Left ventricle myocardium inferior (tissue), 1 donor: Measurements from ENCODE around the gene RGL1. TPM values are rescaled to one million over a fixed set of nuclear protein-coding genes. Genes with fewer than 3 reads are reported as not detected.

Experiments used
- DNase-seq: peaks from one replicate; pipeline ENCODE4 v3.0.0-alpha.2; 2020
- H3K27ac ChIP-seq: fragments of 200-600 bp; replicated peaks from 2 replicates; pipeline ENCODE4 v1.8.0; 2021
- H3K27me3 ChIP-seq: fragments of 200-600 bp; 2 replicates; pipeline ENCODE4 v1.8.0; 2021; ENCODE audit warnings: low read depth
- H3K36me3 ChIP-seq: fragments of 200-600 bp; 2 replicates; pipeline ENCODE4 v1.8.0; 2021
- H3K4me1 ChIP-seq: fragments of 200-600 bp; 2 replicates; pipeline ENCODE4 v1.8.0; 2021
- H3K4me3 ChIP-seq: fragments of 200-600 bp; 2 replicates; pipeline ENCODE4 v1.8.0; 2021; ENCODE audit warnings: mild to moderate bottlenecking, moderate library complexity
- H3K9me3 ChIP-seq: fragments of 200-600 bp; replicated peaks from 2 replicates; pipeline ENCODE4 v1.8.0; 2021
- intact Hi-C: fragments of 100-400 bp; cut with micrococcal nuclease; formaldehyde crosslinking; loops from one replicate; pipeline ENCODE4 v1.11.0; 2022
- total RNA-seq: library from RNA; stranded (reverse); fragmentation: NEBNext Ultra II Directional; extraction: Animal tissue kit (Norgen Biotek cat#: 25700); gene quantifications from one replicate; pipeline ENCODE4 v1.2.1, GENCODE V29; 2021
- TF ChIP-seq, protein P1 (sequence below): fragments of 200-600 bp; IDR thresholded peaks from 2 replicates; pipeline ENCODE4 v1.8.0; 2021; ENCODE audit warnings: antibody characterized with exemption, mild to moderate bottlenecking, borderline replicate concordance
- donor health status: DM: no; HTN: yes; CAD: no; lungs with severe emphysema.

The RGL1 gene
- total RNA-seq, 1 donor from 2014 or later = 19.4 TPM

DNA sequence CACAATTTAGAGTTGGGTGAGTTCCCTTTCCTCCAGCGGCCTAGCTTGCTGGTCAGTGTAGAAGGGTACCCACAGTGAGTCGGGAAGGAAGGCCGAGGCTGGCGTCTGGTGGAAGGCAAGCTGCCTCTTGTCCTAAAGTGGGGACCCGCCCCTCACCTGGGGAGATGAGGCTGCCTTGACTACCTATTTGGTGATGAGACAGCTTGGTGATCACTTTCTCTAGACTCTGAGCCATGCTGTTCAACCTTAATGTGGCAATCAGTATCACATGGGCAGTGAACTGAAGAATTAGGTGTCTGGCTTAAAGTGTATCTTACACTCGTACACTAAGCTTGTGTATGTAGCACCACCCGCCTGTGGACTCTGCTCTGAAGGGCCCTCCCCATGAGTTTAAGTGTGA, 131.9 kb downstream of the RGL1 start:
- H3K27ac ChIP-seq = peak overlapping the region; percentile 2
- H3K4me3 ChIP-seq = no peak overlapping the region
- H3K36me3 ChIP-seq = peaks cover 5% of the 10 kb centered on the region
- H3K27me3 ChIP-seq = no peaks in the 10 kb centered on the region
- H3K9me3 ChIP-seq = no peaks in the 10 kb centered on the region
- no peak for DNase-seq
- peaks cover 14% of the 10 kb centered on the region for H3K4me1 ChIP-seq
- TF ChIP-seq, protein P1, sequence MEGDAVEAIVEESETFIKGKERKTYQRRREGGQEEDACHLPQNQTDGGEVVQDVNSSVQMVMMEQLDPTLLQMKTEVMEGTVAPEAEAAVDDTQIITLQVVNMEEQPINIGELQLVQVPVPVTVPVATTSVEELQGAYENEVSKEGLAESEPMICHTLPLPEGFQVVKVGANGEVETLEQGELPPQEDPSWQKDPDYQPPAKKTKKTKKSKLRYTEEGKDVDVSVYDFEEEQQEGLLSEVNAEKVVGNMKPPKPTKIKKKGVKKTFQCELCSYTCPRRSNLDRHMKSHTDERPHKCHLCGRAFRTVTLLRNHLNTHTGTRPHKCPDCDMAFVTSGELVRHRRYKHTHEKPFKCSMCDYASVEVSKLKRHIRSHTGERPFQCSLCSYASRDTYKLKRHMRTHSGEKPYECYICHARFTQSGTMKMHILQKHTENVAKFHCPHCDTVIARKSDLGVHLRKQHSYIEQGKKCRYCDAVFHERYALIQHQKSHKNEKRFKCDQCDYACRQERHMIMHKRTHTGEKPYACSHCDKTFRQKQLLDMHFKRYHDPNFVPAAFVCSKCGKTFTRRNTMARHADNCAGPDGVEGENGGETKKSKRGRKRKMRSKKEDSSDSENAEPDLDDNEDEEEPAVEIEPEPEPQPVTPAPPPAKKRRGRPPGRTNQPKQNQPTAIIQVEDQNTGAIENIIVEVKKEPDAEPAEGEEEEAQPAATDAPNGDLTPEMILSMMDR = no peak
- intact Hi-C loops = no loop called here

DNA sequence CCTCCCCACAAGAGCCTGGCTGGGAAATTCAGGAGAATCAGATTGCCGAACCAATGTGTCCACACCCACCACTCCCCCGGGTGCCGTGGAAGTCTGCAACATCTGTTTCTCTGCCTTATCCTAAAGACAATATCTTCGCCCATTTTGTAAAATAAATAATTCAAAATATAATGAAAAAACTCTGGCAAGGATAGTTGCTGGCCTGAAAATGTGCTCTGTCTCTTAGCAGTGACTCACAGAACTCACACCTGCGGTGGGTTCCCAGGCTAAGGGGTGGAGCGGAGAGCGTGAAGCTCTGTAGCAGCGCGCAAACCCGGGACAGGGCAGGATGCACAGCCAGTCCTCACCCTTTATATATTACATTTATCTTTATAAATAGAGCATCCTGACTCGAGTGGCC, 132.7 kb downstream of the RGL1 start:
- Histone ChIP-seq H3K36me3 (peaks cover 5% of the 10 kb centered on the region), H3K4me3 (no peak overlapping the region), H3K27ac (peak overlapping the region; percentile 9), H3K9me3 (no peaks in the 10 kb centered on the region), H3K27me3 (no peaks in the 10 kb centered on the region), H3K4me1 (peaks cover 6% of the 10 kb centered on the region)
- DNase-seq = no peak
- TF ChIP-seq, protein P1 = no peak
- intact Hi-C loops = no loop called here

DNA sequence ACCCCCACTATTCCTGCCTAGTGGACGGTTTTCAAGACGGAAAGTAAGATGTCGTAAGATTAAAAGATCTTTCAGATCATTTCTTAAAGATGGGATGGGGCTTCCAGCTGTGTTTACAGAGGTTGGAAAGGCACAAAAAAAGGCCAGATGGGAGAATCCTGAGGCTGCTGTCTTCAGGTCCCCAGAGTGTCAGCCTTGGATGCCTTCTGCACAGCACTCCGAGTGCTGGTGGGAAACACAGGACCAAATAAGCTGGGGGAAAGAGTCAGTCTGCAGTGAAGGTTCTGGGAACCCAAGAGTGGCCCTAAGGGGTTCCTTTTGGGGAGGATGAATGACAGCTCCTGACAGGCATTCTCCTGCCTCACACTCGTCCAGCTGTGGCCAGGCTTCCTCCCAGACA, 136.1 kb downstream of the RGL1 start:
- Histone ChIP-seq H3K9me3 (no peaks in the 10 kb centered on the region), H3K36me3 (peaks cover 12% of the 10 kb centered on the region), H3K4me1 (no peaks in the 10 kb centered on the region), H3K27me3 (no peaks in the 10 kb centered on the region), H3K4me3 (no peak overlapping the region), H3K27ac (peak overlapping the region; percentile 36)
- intact Hi-C loops = no loop called here
- DNase-seq = no peak
- TF ChIP-seq, protein P1 = no peak

DNA sequence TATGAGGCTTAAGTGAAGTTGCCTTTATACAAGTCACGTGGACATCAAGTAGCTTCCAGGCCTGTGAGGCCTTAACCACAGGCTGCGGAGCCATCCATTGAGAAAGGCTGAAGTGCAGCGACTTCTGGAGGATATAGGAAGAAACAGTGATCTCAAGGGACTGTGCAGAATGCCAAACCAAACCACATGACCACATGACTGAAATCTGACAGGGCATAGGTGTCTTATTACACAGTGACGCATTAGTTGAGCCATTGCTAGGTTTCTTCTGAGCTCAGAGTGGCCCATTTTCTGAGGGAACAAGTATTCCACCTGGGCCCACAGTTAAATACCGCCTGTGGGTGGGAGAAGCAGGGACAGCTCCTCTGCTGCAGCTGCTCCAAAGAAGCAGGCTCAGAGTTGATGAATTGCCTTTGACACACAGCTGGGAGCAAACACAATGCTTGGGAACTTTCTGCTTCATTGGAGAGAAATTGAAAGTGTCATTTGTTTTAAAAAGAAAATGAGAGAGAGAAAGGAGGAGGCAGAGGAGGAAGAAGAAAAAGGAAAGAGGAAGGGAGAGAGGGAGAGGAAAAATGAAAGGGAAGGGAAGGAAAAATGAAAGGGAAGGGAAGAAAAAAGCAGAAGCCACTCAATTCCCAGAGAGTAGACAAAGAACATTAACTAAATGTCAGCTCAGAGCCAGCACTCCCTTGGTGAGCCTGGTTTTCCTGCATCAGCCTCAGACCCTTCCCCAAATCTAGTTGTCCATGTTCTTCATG, 138.2 kb downstream of the RGL1 start:
- TF ChIP-seq, protein P1 = no peak
- no peaks in the 10 kb centered on the region for H3K9me3 ChIP-seq
- no peak for DNase-seq
- no peaks in the 10 kb centered on the region for H3K27me3 ChIP-seq
- peaks cover 12% of the 10 kb centered on the region for H3K36me3 ChIP-seq
- peak overlapping the region; percentile 28 for H3K27ac ChIP-seq
- peaks cover 7% of the 10 kb centered on the region for H3K4me1 ChIP-seq
- no peak overlapping the region for H3K4me3 ChIP-seq
- intact Hi-C loops = no loop called here

DNA sequence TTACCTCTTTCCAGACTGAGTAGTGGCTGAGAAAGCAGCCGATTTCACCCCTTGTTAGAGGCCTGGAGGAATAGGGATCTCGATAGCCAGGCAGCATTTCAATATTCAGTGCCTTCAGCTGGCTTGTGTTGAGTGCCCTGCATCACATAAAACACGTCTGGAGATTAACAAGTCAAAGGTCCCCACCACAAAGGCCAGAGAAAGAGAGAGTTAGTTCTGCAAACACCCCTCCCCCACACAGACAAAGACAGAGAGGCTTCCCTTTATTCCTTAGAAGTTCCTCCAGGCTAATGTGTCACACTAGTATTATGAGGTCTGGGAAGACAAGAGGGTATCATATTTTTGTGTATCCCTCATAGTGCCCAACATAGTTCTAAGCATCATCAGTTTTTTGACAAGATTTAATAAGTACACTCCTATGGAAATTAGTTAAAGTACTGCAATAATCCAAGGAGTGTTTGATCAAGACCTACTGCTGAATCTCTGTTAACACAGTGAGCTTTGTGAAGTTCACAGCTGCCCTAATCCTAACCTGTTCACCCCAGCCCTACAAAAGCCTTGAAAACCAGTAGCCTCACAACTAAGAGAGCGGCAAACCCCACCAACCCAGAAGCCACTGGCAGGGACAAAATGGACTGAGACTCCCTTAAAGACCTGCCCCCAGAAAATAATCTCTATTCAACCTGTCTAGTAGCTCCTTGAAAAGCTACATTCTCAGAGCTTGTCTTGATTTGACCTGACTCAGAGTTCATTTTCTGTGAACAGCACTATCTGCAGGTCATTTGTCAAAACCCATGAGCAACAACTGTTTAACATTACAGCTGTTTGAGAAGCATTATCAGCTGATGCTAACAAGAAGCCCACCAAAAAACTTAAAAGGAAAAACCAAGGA, 140.8 kb downstream of the RGL1 start:
- H3K9me3 ChIP-seq = no peaks in the 10 kb centered on the region
- intact Hi-C loops = no loop called here
- H3K27me3 ChIP-seq = no peaks in the 10 kb centered on the region
- H3K4me1 ChIP-seq = peaks cover 7% of the 10 kb centered on the region
- peak overlapping the region; percentile 42 for H3K27ac ChIP-seq
- peaks cover 24% of the 10 kb centered on the region for H3K36me3 ChIP-seq
- H3K4me3 ChIP-seq = no peak overlapping the region
- no peak for DNase-seq
- TF ChIP-seq, protein P1 = no peak
